Choroid plexus epithelial cell (primary cell): ENCODE results near the gene NHLRC4.

ENCODE experiments used
- DNase-seq: peaks from one replicate; pipeline ENCODE4 v3.0.0-alpha.2; 2010; ENCODE audit warnings: low read depth
- H3K4me3 ChIP-seq: 2 replicates; pipeline ENCODE4 v1.5.1; 2011; ENCODE audit warnings: low read depth, mild to moderate bottlenecking, control low read depth, low read length, moderate library complexity
- TF ChIP-seq, protein P1 (sequence below): conservative IDR thresholded peaks from 2 replicates; pipeline ENCODE4 v1.5.1; 2011; ENCODE audit warnings: low read depth, mild to moderate bottlenecking, control low read depth, inconsistent platforms, low read length, moderate library complexity

The NHLRC4 gene

DNA sequence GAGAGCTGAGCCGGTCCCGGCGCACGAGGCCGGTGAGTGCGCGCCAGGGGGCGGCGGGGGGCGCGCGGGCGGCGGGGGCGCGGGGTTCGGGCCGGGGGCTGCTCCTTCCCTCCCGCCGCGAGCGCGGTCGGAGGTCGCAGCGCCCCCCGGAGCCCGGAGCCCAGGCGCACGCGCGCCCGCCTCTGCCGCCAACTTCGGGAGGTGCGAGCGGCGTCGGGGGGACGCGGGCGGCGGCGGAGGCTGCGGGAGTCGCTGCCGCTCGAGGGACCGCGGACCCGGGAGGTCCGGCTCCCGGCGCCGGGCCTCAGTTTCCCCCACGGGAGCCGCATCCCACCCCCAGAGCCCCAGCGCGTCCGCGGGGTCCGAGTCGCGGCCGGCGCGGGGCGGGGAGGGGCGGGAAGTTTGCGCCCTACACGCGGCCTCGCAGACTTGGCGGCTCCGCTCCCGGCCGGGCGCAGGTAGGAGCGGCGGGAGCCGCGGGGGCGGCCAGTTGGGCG is 6.6 kb upstream of the NHLRC4 start, which contains the start of gene PRR35:
TSS of gene PRR35 (plus strand) at position 191 of the 497 bp plus-strand sequence. CDS start 2,901 bp downstream, outside the sequence.
- TF ChIP-seq, protein P1, sequence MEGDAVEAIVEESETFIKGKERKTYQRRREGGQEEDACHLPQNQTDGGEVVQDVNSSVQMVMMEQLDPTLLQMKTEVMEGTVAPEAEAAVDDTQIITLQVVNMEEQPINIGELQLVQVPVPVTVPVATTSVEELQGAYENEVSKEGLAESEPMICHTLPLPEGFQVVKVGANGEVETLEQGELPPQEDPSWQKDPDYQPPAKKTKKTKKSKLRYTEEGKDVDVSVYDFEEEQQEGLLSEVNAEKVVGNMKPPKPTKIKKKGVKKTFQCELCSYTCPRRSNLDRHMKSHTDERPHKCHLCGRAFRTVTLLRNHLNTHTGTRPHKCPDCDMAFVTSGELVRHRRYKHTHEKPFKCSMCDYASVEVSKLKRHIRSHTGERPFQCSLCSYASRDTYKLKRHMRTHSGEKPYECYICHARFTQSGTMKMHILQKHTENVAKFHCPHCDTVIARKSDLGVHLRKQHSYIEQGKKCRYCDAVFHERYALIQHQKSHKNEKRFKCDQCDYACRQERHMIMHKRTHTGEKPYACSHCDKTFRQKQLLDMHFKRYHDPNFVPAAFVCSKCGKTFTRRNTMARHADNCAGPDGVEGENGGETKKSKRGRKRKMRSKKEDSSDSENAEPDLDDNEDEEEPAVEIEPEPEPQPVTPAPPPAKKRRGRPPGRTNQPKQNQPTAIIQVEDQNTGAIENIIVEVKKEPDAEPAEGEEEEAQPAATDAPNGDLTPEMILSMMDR, result no peak
- no peak within 1 kb of the TSS for H3K4me3 ChIP-seq
- no peak for DNase-seq

- H3K4me3 ChIP-seq, result no peak overlapping the region
- DNase-seq, result no peak
- TF ChIP-seq, protein P1, result no peak
Observed at GRCh38 chr16:560701-561412, 5.9 kb upstream of the NHLRC4 start.

DNA sequence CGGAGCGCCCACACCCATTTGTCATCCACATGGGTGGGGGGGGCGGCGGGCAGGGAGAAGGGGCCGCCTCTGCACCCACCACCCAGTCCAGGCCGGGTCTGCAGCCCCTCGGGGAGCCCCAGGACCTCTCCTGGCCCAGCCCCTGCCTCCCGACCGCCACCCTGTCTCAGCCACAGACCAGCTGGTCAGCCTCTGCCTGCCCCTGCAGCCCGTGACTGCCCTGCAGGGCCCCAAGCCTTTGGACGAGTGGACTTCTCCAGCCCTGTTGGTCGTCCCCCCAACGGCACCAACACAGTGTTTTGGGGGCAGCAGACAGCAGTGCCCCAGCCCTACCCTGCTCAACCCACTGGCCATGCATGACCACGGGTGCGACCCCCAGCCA is 5.4 kb upstream of the NHLRC4 start:
- H3K4me3 ChIP-seq, result no peak overlapping the region
- TF ChIP-seq, protein P1, result no peak

GRCh38 chr16:561957-562938 is 4.6 kb upstream of the NHLRC4 start:
- DNase-seq, result no peak
- TF ChIP-seq, protein P1, result no peak
- no peak overlapping the region for H3K4me3 ChIP-seq

More for the DNA sequence above, 5.4 kb upstream of the NHLRC4 start:
- DNase-seq, result no peak

DNA sequence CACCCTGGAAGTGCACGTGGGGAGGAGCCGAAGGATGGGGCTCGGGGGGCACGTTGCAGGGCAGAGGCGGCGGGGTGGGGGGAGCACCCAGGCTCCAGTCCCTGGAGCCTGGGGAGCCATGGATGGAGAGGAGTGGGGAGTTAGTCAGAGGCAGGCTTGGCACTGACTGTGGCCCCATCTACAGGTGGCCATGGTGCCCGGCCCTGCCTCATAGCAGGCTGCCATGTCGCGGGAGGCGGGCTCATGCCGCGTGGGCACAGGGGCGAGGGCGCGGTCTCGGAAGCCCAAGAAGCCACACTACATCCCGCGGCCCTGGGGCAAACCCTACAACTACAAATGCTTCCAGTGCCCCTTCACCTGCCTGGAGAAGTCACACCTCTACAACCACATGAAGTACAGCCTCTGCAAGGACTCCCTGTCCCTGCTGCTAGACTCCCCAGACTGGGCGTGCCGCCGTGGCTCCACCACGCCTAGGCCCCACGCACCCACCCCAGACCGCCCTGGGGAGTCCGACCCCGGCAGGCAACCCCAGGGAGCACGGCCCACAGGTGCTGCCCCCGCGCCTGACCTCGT is 3.6 kb upstream of the NHLRC4 start:
- H3K4me3 ChIP-seq, result no peak overlapping the region
- TF ChIP-seq, protein P1, result no peak
- DNase-seq, result no peak

DNA sequence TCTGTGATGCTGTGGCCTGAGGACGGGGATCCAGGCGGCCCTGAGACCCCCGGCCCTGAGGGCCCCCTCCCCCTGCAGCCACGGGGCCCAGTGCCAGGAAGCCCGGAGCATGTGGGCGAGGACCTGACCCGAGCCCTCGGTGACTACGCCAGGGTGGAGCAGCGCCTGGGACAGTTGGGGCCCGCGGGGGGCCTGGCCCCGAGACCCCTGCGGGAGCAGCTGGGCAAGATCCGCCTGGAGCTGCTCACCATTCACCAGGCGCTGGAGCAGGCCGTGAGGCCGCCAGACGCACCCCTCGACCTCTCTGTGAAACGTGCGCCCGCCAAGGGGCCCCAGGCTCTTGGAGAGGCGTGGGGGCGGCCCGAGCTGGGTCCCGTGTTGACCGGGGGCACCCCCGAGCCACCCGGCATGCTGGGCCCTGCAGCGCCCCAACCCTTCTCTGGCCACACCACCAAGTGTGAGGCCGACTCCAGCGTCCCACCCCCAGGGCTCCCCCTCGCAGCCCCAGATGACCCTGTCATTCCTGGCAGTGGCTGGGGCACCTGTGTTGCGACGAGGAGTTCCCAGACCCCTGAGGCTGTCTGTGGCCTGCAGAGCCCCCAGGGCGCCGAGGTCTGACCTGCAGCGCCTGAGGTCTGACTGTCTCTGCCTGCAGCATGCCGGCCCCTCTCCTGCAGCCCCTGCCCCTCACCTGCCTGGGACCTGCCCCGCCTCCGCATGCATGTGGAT is 2.0 kb upstream of the NHLRC4 start:
- no peak for DNase-seq
- TF ChIP-seq, protein P1, result no peak
- H3K4me3 ChIP-seq, result no peak overlapping the region
